SK-N-SH treated with all-trans-retinoic acid at 6 μM for 48 hours (cell line): Measurements from ENCODE around the gene PHLDA2.

Experiments
- ATAC-seq: fragments of 200-7000 bp; cut with Tn5 transposase; 3 replicates; pipeline ENCODE4 v1.9.1; 2020; ENCODE audit warnings: mild to moderate bottlenecking, moderate library complexity
- ARNTL ChIP-seq: fragments of 450-650 bp; formaldehyde crosslinking; IDR thresholded peaks from 2 replicates; pipeline ENCODE4 v1.5.0; 2020; ENCODE audit warnings: low read depth, mild to moderate bottlenecking, moderate library complexity, borderline replicate concordance
- BACH2 ChIP-seq: fragments of 250-450 bp; sonication (Bioruptor Pico); IDR thresholded peaks from 2 replicates; pipeline ENCODE4 v1.9.0; 2021; ENCODE audit warnings: mild to moderate bottlenecking, borderline replicate concordance
- CREB5 ChIP-seq: fragments of 250-450 bp; sonication (Bioruptor Pico); IDR thresholded peaks from 2 replicates; pipeline ENCODE4 v1.5.1; 2020; ENCODE audit warnings: low read depth, mild to moderate bottlenecking, moderate library complexity
- CSDC2 ChIP-seq: fragments of 250-450 bp; sonication (Bioruptor Pico); IDR thresholded peaks from 2 replicates; pipeline ENCODE4 v1.5.0; 2020; ENCODE audit warnings: mild to moderate bottlenecking, moderate library complexity
- CSRNP3 ChIP-seq: fragments of 250-450 bp; sonication (Bioruptor Pico); IDR thresholded peaks from 2 replicates; pipeline ENCODE4 v1.5.1; 2021; ENCODE audit warnings: mild to moderate bottlenecking, moderate library complexity
- ESRRG ChIP-seq: fragments of 250-450 bp; sonication (Bioruptor Pico); IDR thresholded peaks from 2 replicates; pipeline ENCODE4 v1.6.1; 2021; ENCODE audit warnings: mild to moderate bottlenecking
- GLIS3 ChIP-seq: fragments of 250-450 bp; sonication (Bioruptor Pico); IDR thresholded peaks from 2 replicates; pipeline ENCODE4 v1.5.0; 2020; ENCODE audit warnings: mild to moderate bottlenecking, moderate library complexity
- ISL1 ChIP-seq: fragments of 250-450 bp; sonication (Bioruptor Pico); IDR thresholded peaks from 2 replicates; pipeline ENCODE4 v2.1.2; 2022; ENCODE audit warnings: mild to moderate bottlenecking, moderate library complexity
- PATZ1 ChIP-seq: fragments of 250-450 bp; sonication (Bioruptor Pico); IDR thresholded peaks from 2 replicates; pipeline ENCODE4 v1.8.0; 2020; ENCODE audit warnings: mild to moderate bottlenecking, moderate library complexity, borderline replicate concordance
- POU6F1 ChIP-seq: fragments of 250-450 bp; sonication (Bioruptor Pico); IDR thresholded peaks from 2 replicates; pipeline ENCODE4 v1.8.0; 2021; ENCODE audit warnings: low read depth, mild to moderate bottlenecking, moderate library complexity, borderline replicate concordance
- PPARA ChIP-seq: fragments of 250-450 bp; sonication (Bioruptor Pico); IDR thresholded peaks from 2 replicates; pipeline ENCODE4 v1.5.0; 2020; ENCODE audit warnings: mild to moderate bottlenecking, borderline replicate concordance
- RARB ChIP-seq: fragments of 250-450 bp; sonication (Bioruptor Pico); IDR thresholded peaks from 2 replicates; pipeline ENCODE4 v1.8.0; 2021; ENCODE audit warnings: mild to moderate bottlenecking, moderate library complexity
- SNAI2 ChIP-seq: fragments of 250-450 bp; sonication (Bioruptor Pico); IDR thresholded peaks from 2 replicates; pipeline ENCODE4 v1.5.0; 2020; ENCODE audit warnings: mild to moderate bottlenecking, moderate library complexity
- TCF4 ChIP-seq: fragments of 250-450 bp; sonication (Bioruptor Pico); IDR thresholded peaks from 2 replicates; pipeline ENCODE4 v1.8.0; 2021; ENCODE audit warnings: mild to moderate bottlenecking, moderate library complexity, borderline replicate concordance
- TOX ChIP-seq: fragments of 250-450 bp; sonication (Bioruptor Pico); IDR thresholded peaks from 2 replicates; pipeline ENCODE4 v1.8.0; 2021; ENCODE audit warnings: mild to moderate bottlenecking, moderate library complexity, borderline replicate concordance
- ZC3H10 ChIP-seq: fragments of 250-450 bp; sonication (Bioruptor Pico); IDR thresholded peaks from 2 replicates; pipeline ENCODE4 v1.5.1; 2021; ENCODE audit warnings: mild to moderate bottlenecking, moderate library complexity
- ZFP30 ChIP-seq: fragments of 450-650 bp; formaldehyde crosslinking; IDR thresholded peaks from 2 replicates; pipeline ENCODE4 v1.5.0; 2022; ENCODE audit warnings: mild to moderate bottlenecking, moderate library complexity
- ZNF565 ChIP-seq: fragments of 450-650 bp; formaldehyde crosslinking; conservative IDR thresholded peaks from 2 replicates; pipeline ENCODE4 v1.5.0; 2020; ENCODE audit warnings: low read depth, mild to moderate bottlenecking, moderate library complexity
- ZNF70 ChIP-seq: fragments of 450-650 bp; formaldehyde crosslinking; IDR thresholded peaks from 2 replicates; pipeline ENCODE4 v1.5.0; 2020; ENCODE audit warnings: mild to moderate bottlenecking, moderate library complexity
- ZNF8 ChIP-seq: fragments of 450-650 bp; formaldehyde crosslinking; IDR thresholded peaks from 2 replicates; pipeline ENCODE4 v1.5.0; 2020; ENCODE audit warnings: mild to moderate bottlenecking, moderate library complexity

The PHLDA2 gene

GRCh38 chr11:2889362-2890273 lies 39.6 kb downstream of the PHLDA2 start:
- TF ChIP-seq BACH2 (CRISPR knock-in tag) (no peak), CREB5 (CRISPR knock-in tag) (no peak), CSDC2 (no peak), ZC3H10 (CRISPR knock-in tag) (no peak), PPARA (no peak), ISL1 (no peak), ZFP30 (CRISPR knock-in tag) (no peak)
- ATAC-seq, result no peak

GRCh38 chr11:2888266-2888968 lies 40.8 kb downstream of the PHLDA2 start:
- ATAC-seq, result peak; percentile 81
- no peak for TF ChIP-seq ZFP30 (CRISPR knock-in tag)
- TF ChIP-seq CREB5 (CRISPR knock-in tag), result no peak
- TF ChIP-seq SNAI2 (CRISPR knock-in tag), result no peak
- TF ChIP-seq ZNF70, result no peak
- no peak for TF ChIP-seq PPARA
- TF ChIP-seq GLIS3 (CRISPR knock-in tag), result no peak
- TF ChIP-seq CSRNP3 (CRISPR knock-in tag), result no peak
- TF ChIP-seq ZNF8 (CRISPR knock-in tag), result no peak
- no peak for TF ChIP-seq ESRRG (CRISPR knock-in tag)
- TF ChIP-seq PATZ1, result no peak
- TF ChIP-seq CSDC2, result no peak
- TF ChIP-seq ZNF565 (CRISPR knock-in tag), result no peak
- TF ChIP-seq RARB (CRISPR knock-in tag), result no peak
- TF ChIP-seq TCF4, result no peak
- TF ChIP-seq TOX (CRISPR knock-in tag), result no peak

- no peak for ATAC-seq
- TF ChIP-seq SNAI2 (CRISPR knock-in tag), result no peak
Measured at GRCh38 chr11:2887515-2888195, 41.6 kb downstream of the PHLDA2 start.

- ATAC-seq, result no peak
- TF ChIP-seq ESRRG (CRISPR knock-in tag) (no peak), GLIS3 (CRISPR knock-in tag) (no peak), ISL1 (no peak)
Measured at GRCh38 chr11:2886936-2887335, 42.3 kb downstream of the PHLDA2 start.

GRCh38 chr11:2886191-2886894 lies 42.9 kb downstream of the PHLDA2 start:
- no peak for TF ChIP-seq TOX (CRISPR knock-in tag)
- TF ChIP-seq BACH2 (CRISPR knock-in tag), result no peak
- TF ChIP-seq ARNTL (CRISPR knock-in tag), result no peak
- no peak for TF ChIP-seq CSRNP3 (CRISPR knock-in tag)
- TF ChIP-seq CREB5 (CRISPR knock-in tag), result no peak
- TF ChIP-seq ISL1, result no peak
- no peak for TF ChIP-seq ZNF70
- no peak for TF ChIP-seq POU6F1
- ATAC-seq, result peak; percentile 16
